HG03460 (cell line): ENCODE results near the gene FKBP11.
"Not testable (repeated sequence)": the region's sequence is repeated elsewhere in the genome, so short reads cannot be mapped to it uniquely, and the experiment has no call there.

Experiments
- ATAC-seq: cut with Tn5 transposase; IDR thresholded peaks from one replicate; pipeline ENCODE4 v1.9.1; 2021; ENCODE audit not compliant: unreplicated experiment

Gene FKBP11

GRCh38 chr12:48917857-48918537 lies 7.3 kb downstream of the FKBP11 start:
- no peak for ATAC-seq

- ATAC-seq: no peak
These were observed 15.1 kb downstream of the FKBP11 start for GRCh38 chr12:48910196-48910595.

- ATAC-seq: not testable (repeated sequence)
These were observed 15.6 kb downstream of the FKBP11 start for GRCh38 chr12:48909698-48910097.

GRCh38 chr12:48907245-48907644 lies 18.0 kb downstream of the FKBP11 start:
- no peak for ATAC-seq

GRCh38 chr12:48903982-48904411 lies 21.3 kb downstream of the FKBP11 start:
- ATAC-seq: peak; percentile 85

- no peak for ATAC-seq
These were observed 21.8 kb downstream of the FKBP11 start for GRCh38 chr12:48903363-48903981.

GRCh38 chr12:48901278-48901677 lies 24.0 kb downstream of the FKBP11 start:
- ATAC-seq: no peak

GRCh38 chr12:48899651-48900050 lies 25.6 kb downstream of the FKBP11 start:
- no peak for ATAC-seq

GRCh38 chr12:48894271-48894670 lies 31.0 kb downstream of the FKBP11 start:
- no peak for ATAC-seq

- ATAC-seq: peak; percentile 62
These were observed 34.5 kb downstream of the FKBP11 start for GRCh38 chr12:48890657-48891418.

- no peak for ATAC-seq
These were observed 35.6 kb downstream of the FKBP11 start for GRCh38 chr12:48889679-48890078.

GRCh38 chr12:48883305-48884161 lies 41.8 kb downstream of the FKBP11 start:
- ATAC-seq: no peak

GRCh38 chr12:48882972-48883304 lies 42.4 kb downstream of the FKBP11 start:
- ATAC-seq: no peak

- no peak for ATAC-seq
These were observed 43.0 kb downstream of the FKBP11 start for GRCh38 chr12:48882315-48882687.

GRCh38 chr12:48881686-48882314 lies 43.5 kb downstream of the FKBP11 start:
- ATAC-seq: no peak

- ATAC-seq: no peak
These were observed 44.6 kb downstream of the FKBP11 start for GRCh38 chr12:48880647-48881046.

GRCh38 chr12:48878548-48878947 lies 46.7 kb downstream of the FKBP11 start:
- ATAC-seq: no peak

- ATAC-seq: no peak
These were observed 49.3 kb downstream of the FKBP11 start for GRCh38 chr12:48875944-48876515.

- not testable (repeated sequence) for ATAC-seq
These were observed 51.8 kb downstream of the FKBP11 start for GRCh38 chr12:48873534-48873933.

- ATAC-seq: no peak
These were observed 52.2 kb downstream of the FKBP11 start for GRCh38 chr12:48873096-48873495.
